ENCODE results near the gene SLC49A4. TPM values are rescaled to one million over a fixed set of nuclear protein-coding genes. Genes with fewer than 3 reads are reported as not detected.

The SLC49A4 gene
- total RNA-seq, 4 donors from 2014 or later, result 20.4 to 33.9 (median 28.7) TPM

GRCh38 chr3:122926322-122926721 is 131.5 kb downstream of the SLC49A4 start:
- TF ChIP-seq, protein P1, sequence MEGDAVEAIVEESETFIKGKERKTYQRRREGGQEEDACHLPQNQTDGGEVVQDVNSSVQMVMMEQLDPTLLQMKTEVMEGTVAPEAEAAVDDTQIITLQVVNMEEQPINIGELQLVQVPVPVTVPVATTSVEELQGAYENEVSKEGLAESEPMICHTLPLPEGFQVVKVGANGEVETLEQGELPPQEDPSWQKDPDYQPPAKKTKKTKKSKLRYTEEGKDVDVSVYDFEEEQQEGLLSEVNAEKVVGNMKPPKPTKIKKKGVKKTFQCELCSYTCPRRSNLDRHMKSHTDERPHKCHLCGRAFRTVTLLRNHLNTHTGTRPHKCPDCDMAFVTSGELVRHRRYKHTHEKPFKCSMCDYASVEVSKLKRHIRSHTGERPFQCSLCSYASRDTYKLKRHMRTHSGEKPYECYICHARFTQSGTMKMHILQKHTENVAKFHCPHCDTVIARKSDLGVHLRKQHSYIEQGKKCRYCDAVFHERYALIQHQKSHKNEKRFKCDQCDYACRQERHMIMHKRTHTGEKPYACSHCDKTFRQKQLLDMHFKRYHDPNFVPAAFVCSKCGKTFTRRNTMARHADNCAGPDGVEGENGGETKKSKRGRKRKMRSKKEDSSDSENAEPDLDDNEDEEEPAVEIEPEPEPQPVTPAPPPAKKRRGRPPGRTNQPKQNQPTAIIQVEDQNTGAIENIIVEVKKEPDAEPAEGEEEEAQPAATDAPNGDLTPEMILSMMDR (IDR thresholded peaks at IDR 0.05), result no peak
- TF ChIP-seq POLR2AphosphoS5 (IDR thresholded peaks at IDR 0.05), result no peak

GRCh38 chr3:122926811-122927210 is 131.9 kb downstream of the SLC49A4 start:
- no peak for ATAC-seq
- Histone ChIP-seq H3K36me3 (no peaks in the 10 kb centered on the region), H3K4me3 (no peak overlapping the region), H3K27me3 (peaks cover 29% of the 10 kb centered on the region), H3K27ac (no peak overlapping the region), H3K9me3 (no peaks in the 10 kb centered on the region), H3K4me1 (peaks cover 0 to 8% (median 0%) of the 10 kb centered on the region in 3 donors)
- WGBS, 2 donors (ENCODE audit: low coverage in 1 of 2), result 100% methylated on average over 1 to 2 of the region's 3 CpGs
- TF ChIP-seq EP300 (IDR thresholded peaks at IDR 0.05) (no peak), POLR2A (IDR thresholded peaks at IDR 0.05) (no peak), POLR2AphosphoS5 (IDR thresholded peaks at IDR 0.05) (no peak)
- TF ChIP-seq, protein P1 (IDR thresholded peaks at IDR 0.05), result no peak

More at GRCh38 chr3:122926322-122926721, 131.5 kb downstream of the SLC49A4 start:
- Histone ChIP-seq H3K36me3 (no peaks in the 10 kb centered on the region), H3K9me3 (no peaks in the 10 kb centered on the region), H3K27ac (no peak overlapping the region), H3K27me3 (peaks cover 33% of the 10 kb centered on the region), H3K4me3 (no peak overlapping the region), H3K4me1 (peaks cover 0 to 11% (median 0%) of the 10 kb centered on the region in 3 donors)
- WGBS, 2 donors (ENCODE audit: low coverage in 1 of 2), result 87 to 100% methylated on average over 3 to 12 of the region's 20 CpGs
- ATAC-seq, result no peak

DNA sequence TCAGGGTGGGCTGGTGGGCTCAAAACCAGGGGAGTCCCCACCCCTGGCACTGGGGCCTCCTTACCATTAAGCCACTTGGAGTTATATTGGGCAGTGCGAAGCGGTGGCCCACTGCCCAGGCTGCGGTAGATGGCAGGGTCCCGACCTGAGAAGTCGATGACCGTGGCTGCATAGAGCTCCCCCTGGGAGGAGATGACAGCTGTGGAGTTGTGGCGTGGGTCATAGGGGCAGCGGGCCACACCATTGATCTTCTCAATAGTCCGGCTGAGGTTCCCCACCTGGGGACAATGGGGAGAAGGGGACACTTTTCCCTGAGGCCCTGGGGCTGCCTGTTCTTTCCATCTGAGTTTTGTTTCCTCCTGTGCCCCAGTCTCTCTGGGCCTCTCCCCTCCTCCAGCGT is 132.9 kb downstream of the SLC49A4 start:
- Histone ChIP-seq H3K27ac (no peak overlapping the region), H3K9me3 (no peaks in the 10 kb centered on the region), H3K4me1 (no peaks in the 10 kb centered on the region), H3K4me3 (no peak overlapping the region), H3K36me3 (no peaks in the 10 kb centered on the region), H3K27me3 (peaks cover 19% of the 10 kb centered on the region)
- TF ChIP-seq POLR2AphosphoS5 (IDR thresholded peaks at IDR 0.05) (no peak), EP300 (IDR thresholded peaks at IDR 0.05) (no peak), POLR2A (IDR thresholded peaks at IDR 0.05) (no peak)
- TF ChIP-seq, protein P1 (IDR thresholded peaks at IDR 0.05), result no peak
- ATAC-seq, result no peak
- 90% methylated on average over 4 of the region's 10 CpGs; no CpG with 5 or more reads in 1 of the 2 donors for WGBS, 2 donors (ENCODE audit: low coverage in 1 of 2)

DNA sequence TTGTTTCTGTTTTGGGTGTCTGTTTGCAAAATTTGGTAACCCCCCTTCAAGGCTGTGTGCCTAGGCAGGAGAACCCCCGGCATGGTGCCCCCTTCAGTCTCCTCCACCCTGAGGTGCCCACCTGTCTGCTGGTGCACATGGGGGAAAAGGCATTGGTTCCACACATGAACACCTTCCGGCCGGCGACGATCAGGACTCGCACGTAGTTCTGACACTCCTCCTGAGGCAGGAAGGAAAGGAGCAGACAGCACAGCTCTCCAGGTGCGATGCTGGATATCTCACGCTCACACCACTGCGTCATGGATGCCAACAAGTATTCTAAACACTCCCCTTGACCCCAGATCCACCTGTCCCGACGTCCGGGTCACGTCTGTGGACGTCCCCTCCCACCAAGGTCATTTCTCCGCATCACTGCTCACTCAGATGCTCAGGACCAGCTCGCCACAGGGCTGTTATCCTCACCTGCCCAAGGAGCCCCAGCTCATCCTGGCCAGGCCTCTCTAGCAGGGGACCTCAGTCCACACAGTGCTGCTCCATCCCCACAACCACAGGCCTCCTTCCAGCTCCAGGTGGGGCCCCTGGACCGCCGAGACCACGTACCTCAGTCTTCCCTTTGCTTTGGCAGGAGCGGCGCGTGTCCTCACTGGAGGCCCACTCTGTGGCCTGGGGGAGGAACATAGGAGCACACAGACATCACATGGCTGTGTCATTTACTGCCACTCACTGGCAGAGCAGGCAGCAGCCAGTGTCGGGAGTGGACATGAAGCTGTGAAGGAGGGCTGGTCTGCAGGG is 133.7 kb downstream of the SLC49A4 start:
- 90 to 96% methylated on average over 4 to 6 of the region's 24 CpGs for WGBS, 2 donors (ENCODE audit: low coverage in 1 of 2)
- no peaks in the 10 kb centered on the region for H3K4me1 ChIP-seq
- ATAC-seq, result no peak

GRCh38 chr3:122929188-122930062 is 134.6 kb downstream of the SLC49A4 start:
- peaks cover 2% of the 10 kb centered on the region for H3K27me3 ChIP-seq
- TF ChIP-seq EP300 (IDR thresholded peaks at IDR 0.05) (no peak), POLR2AphosphoS5 (IDR thresholded peaks at IDR 0.05) (no peak), POLR2A (IDR thresholded peaks at IDR 0.05) (no peak)
- TF ChIP-seq, protein P1 (IDR thresholded peaks at IDR 0.05), result no peak
- no peak overlapping the region for H3K4me3 ChIP-seq
- no peak overlapping the region for H3K27ac ChIP-seq
- no peak for ATAC-seq
- WGBS, 2 donors (ENCODE audit: low coverage in 1 of 2), result 45 to 52% methylated on average over 2 to 3 of the region's 12 CpGs
- H3K36me3 ChIP-seq, result no peaks in the 10 kb centered on the region
- H3K9me3 ChIP-seq, result no peaks in the 10 kb centered on the region
- no peaks in the 10 kb centered on the region for H3K4me1 ChIP-seq

More for the DNA sequence above, 133.7 kb downstream of the SLC49A4 start:
- no peaks in the 10 kb centered on the region for H3K9me3 ChIP-seq
- no peaks in the 10 kb centered on the region for H3K36me3 ChIP-seq
- no peak for TF ChIP-seq EP300 (IDR thresholded peaks at IDR 0.05)
- TF ChIP-seq POLR2A (IDR thresholded peaks at IDR 0.05), result no peak
- no peak for TF ChIP-seq POLR2AphosphoS5 (IDR thresholded peaks at IDR 0.05)
- peaks cover 11% of the 10 kb centered on the region for H3K27me3 ChIP-seq
- no peak overlapping the region for H3K4me3 ChIP-seq
- H3K27ac ChIP-seq, result no peak overlapping the region

All from gastroesophageal sphincter (tissue), 4 donors.